OCI-LY7 (cell line): Measurements from ENCODE around the gene ANK3.

Experiments used
- EZH2phosphoT487 ChIP-seq: fragments of 200-600 bp; sonication (generic); IDR thresholded peaks from 2 replicates; pipeline ENCODE4 v1.6.1; 2018; ENCODE audit warnings: low read depth, borderline replicate concordance, mild to moderate bottlenecking, mixed run types, antibody characterized with exemption, low read length, moderate library complexity, mixed read lengths
- TF ChIP-seq, protein P1 (sequence below): fragments of 200-600 bp; sonication (generic); conservative IDR thresholded peaks from 2 replicates; pipeline ENCODE4 v1.5.1; 2014; ENCODE audit warnings: mild to moderate bottlenecking, antibody characterized with exemption, low read length, moderate library complexity, mixed read lengths

DNA sequence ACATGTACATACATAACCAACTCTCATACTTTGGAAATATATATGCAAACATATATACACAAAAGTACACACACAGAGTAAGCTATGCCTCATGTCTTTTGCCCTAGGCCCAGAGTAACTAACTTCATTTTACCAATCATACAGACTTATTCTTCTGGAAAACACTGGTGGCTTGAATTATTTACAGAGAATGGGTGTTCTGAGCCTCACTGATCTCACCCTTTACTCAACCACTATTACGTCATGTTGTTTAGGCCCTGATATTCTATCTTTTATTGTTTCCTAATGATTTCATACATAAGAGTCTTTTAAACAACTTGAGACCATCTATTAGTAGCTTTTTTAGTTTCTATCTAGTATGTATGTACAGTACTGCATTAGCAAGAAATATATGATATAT is 43.0 kb downstream of the ANK3 start:
- TF ChIP-seq, protein P1, sequence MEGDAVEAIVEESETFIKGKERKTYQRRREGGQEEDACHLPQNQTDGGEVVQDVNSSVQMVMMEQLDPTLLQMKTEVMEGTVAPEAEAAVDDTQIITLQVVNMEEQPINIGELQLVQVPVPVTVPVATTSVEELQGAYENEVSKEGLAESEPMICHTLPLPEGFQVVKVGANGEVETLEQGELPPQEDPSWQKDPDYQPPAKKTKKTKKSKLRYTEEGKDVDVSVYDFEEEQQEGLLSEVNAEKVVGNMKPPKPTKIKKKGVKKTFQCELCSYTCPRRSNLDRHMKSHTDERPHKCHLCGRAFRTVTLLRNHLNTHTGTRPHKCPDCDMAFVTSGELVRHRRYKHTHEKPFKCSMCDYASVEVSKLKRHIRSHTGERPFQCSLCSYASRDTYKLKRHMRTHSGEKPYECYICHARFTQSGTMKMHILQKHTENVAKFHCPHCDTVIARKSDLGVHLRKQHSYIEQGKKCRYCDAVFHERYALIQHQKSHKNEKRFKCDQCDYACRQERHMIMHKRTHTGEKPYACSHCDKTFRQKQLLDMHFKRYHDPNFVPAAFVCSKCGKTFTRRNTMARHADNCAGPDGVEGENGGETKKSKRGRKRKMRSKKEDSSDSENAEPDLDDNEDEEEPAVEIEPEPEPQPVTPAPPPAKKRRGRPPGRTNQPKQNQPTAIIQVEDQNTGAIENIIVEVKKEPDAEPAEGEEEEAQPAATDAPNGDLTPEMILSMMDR, result no peak
- TF ChIP-seq EZH2phosphoT487, result no peak
